Lower lobe of right lung (tissue), 2 donors: ENCODE measurements around the gene TMCO4. TPM values are rescaled to one million over a fixed set of nuclear protein-coding genes. Genes with fewer than 3 reads are reported as not detected.

Experiments
- ATAC-seq, 2 donors: fragments of 200-7000 bp; cut with Tn5 transposase; one replicate each; pipeline ENCODE4 v1.9.1; 2020 to 2022; ENCODE audit warnings: mild to moderate bottlenecking in 2 of 2, moderate library complexity in 2 of 2
- DNase-seq: peaks from one replicate; pipeline ENCODE4 v3.0.0-alpha.2; 2020
- H3K27ac ChIP-seq: fragments of 200-600 bp; one replicate; pipeline ENCODE4 v1.8.0; 2022
- H3K27me3 ChIP-seq: fragments of 200-600 bp; one replicate; pipeline ENCODE4 v1.8.0; 2022; ENCODE audit warnings: low read depth
- H3K36me3 ChIP-seq: fragments of 200-600 bp; one replicate; pipeline ENCODE4 v1.8.0; 2022; ENCODE audit warnings: mild to moderate bottlenecking
- H3K4me1 ChIP-seq: fragments of 200-600 bp; one replicate; pipeline ENCODE4 v1.8.0; 2022
- H3K4me3 ChIP-seq: fragments of 200-600 bp; one replicate; pipeline ENCODE4 v1.8.0; 2022; ENCODE audit warnings: mild to moderate bottlenecking
- H3K9me3 ChIP-seq: fragments of 200-600 bp; one replicate; pipeline ENCODE4 v1.8.0; 2022
- CTCF ChIP-seq: fragments of 200-600 bp; IDR thresholded peaks from one replicate; pipeline ENCODE4 v1.8.0; 2022; ENCODE audit warnings: antibody characterized with exemption, mild to moderate bottlenecking
- intact Hi-C: fragments of 100-400 bp; cut with DNase I; formaldehyde crosslinking; loops from one replicate; pipeline ENCODE4 v1.11.0; 2022
- total RNA-seq: library from RNA; stranded (reverse); fragmentation: NEBNext Ultra II Directional; extraction: Animal tissue kit (Norgen Biotek cat#: 25700); gene quantifications from one replicate; pipeline ENCODE4 v1.2.1, GENCODE V29; 2021
- donor health status: DM: no; HTN: yes; CAD: no; lungs with severe emphysema.

Gene TMCO4
- total RNA-seq, 1 donor from 2014 or later, result 26.3 TPM

- intact Hi-C loops, result no loop called here
- DNase-seq (no peak), ATAC-seq (no peak)
- Histone ChIP-seq H3K36me3 (peaks cover 50% of the 10 kb centered on the region), H3K27ac (no peak overlapping the region), H3K4me1 (no peaks in the 10 kb centered on the region), H3K9me3 (peaks cover 9% of the 10 kb centered on the region), H3K27me3 (no peaks in the 10 kb centered on the region), H3K4me3 (no peak overlapping the region)
- TF ChIP-seq CTCF, result no peak
Observed at GRCh38 chr1:19733615-19734014, 66.1 kb downstream of the TMCO4 start.

GRCh38 chr1:19731311-19731821 is 68.3 kb downstream of the TMCO4 start:
- H3K9me3 ChIP-seq, result peaks cover 9% of the 10 kb centered on the region
- H3K4me1 ChIP-seq, result no peaks in the 10 kb centered on the region
- peaks cover 54% of the 10 kb centered on the region for H3K36me3 ChIP-seq
- intact Hi-C loops, result no loop called here
- ATAC-seq (no peak), DNase-seq (no peak)
- no peaks in the 10 kb centered on the region for H3K27me3 ChIP-seq
- no peak for TF ChIP-seq CTCF
- H3K27ac ChIP-seq, result no peak overlapping the region
- no peak overlapping the region for H3K4me3 ChIP-seq

- TF ChIP-seq CTCF, result no peak
- Histone ChIP-seq H3K9me3 (peaks cover 9% of the 10 kb centered on the region), H3K27me3 (no peaks in the 10 kb centered on the region), H3K27ac (no peak overlapping the region), H3K36me3 (peaks cover 55% of the 10 kb centered on the region), H3K4me1 (no peaks in the 10 kb centered on the region), H3K4me3 (no peak overlapping the region)
- intact Hi-C loops, result no loop called here
- DNase-seq (no peak), ATAC-seq (no peak)
Observed at GRCh38 chr1:19730793-19731192, 68.9 kb downstream of the TMCO4 start.

DNA sequence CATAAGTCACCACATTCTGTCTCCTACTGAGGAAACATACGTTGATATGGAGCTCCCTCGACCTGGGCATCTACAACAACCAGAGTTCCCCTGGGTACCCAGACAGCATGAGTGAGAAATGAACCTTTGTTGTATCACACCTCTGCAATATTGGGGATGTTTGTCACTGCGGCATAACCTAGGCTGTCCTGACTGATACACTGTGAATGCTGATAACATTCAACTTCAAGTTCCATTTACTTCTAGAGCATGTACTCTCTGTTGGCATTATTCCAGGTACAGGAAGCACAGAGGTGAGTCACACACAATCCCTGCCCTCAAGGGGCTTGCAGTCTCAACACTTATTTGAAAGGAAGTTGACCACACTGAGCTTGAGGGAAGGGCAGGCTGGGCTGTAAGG is 69.5 kb downstream of the TMCO4 start:
- Histone ChIP-seq H3K27ac (no peak overlapping the region), H3K4me1 (no peaks in the 10 kb centered on the region), H3K27me3 (no peaks in the 10 kb centered on the region), H3K9me3 (peaks cover 9% of the 10 kb centered on the region), H3K4me3 (no peak overlapping the region), H3K36me3 (peaks cover 59% of the 10 kb centered on the region)
- intact Hi-C loops, result no loop called here
- DNase-seq, result no peak
- no peak for TF ChIP-seq CTCF
- no peak for ATAC-seq

DNA sequence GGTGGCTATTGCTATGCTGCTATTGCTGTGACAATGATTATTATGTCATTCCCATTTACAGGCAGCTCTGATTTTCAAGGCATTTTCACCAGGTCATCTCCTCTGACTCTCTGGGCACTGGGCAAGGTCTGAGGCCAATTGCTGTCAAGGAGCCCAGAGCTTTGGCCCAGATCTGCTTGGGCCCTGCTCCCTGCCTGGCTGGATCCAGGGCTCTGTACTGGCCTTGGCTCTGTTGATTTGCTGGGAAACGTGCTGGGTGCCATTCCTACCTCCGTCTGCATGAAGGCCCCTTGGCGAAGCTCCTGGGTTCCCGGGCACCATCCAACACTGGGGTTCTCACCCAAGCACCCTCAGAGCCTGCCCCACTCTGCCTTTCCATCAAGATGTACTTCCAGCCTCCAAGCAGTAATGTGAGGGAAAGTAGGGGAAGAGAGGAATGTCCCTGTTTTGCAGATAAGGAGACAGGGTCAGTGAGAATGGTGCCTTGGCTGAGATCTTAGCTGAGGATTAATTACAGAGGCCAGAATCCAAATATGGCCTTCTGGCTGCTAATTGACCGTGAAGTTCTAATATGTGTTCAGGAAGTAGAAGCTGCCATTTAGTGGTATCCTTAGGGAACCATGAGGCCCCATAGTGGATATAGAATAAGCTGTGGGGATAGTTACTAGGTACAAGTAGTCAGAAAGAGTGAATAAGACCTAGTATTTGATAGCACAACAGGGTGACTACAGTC is 71.1 kb downstream of the TMCO4 start:
- peaks cover 73% of the 10 kb centered on the region for H3K36me3 ChIP-seq
- H3K27ac ChIP-seq, result no peak overlapping the region
- no peak overlapping the region for H3K4me3 ChIP-seq
- intact Hi-C loops, result no loop called here
- no peak for ATAC-seq
- no peak for DNase-seq
- TF ChIP-seq CTCF, result no peak
- peaks cover 9% of the 10 kb centered on the region for H3K9me3 ChIP-seq
- H3K27me3 ChIP-seq, result no peaks in the 10 kb centered on the region
- no peaks in the 10 kb centered on the region for H3K4me1 ChIP-seq
